GM21528 (cell line): Measurements from ENCODE around the gene TEX264.
"Not testable (repeated sequence)": the region's sequence is repeated elsewhere in the genome, so short reads cannot be mapped to it uniquely, and the experiment has no call there.

Experiments
- ATAC-seq: cut with Tn5 transposase; IDR thresholded peaks from one replicate; pipeline ENCODE4 v1.9.1; 2021; ENCODE audit warnings: mild to moderate bottlenecking, moderate library complexity; ENCODE audit not compliant: unreplicated experiment, low FRiP score

TEX264 gene

GRCh38 chr3:51670823-51671733 lies at the start of gene TEX264:
TEX264 (plus strand) TSS chr3:51671252; CDS start chr3:51674305, 3,053 bp downstream.
- peak; percentile 76 for ATAC-seq

DNA sequence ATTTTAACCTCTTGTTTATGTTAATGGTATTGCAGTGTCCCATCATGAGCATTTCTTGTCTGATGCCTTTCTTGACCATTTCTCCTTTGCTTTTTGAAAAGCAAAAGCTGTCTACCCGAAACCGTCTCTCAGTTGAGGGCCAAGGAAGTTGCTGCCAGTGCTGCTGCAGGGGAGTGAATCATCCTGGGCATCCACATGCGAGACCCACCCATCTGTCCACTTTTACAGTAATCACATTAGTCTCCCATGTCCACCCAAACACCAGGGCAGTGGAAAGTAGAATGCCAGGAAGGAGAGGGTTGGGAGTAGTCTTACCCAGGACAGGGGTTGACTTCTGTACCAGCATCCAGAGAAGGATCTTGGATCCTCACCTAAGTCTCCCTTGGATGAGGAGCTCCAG lies 48.6 kb upstream of the TEX264 start:
- no peak for ATAC-seq

- ATAC-seq = no peak
Observed at GRCh38 chr3:51622868-51623267, 48.2 kb upstream of the TEX264 start.

DNA sequence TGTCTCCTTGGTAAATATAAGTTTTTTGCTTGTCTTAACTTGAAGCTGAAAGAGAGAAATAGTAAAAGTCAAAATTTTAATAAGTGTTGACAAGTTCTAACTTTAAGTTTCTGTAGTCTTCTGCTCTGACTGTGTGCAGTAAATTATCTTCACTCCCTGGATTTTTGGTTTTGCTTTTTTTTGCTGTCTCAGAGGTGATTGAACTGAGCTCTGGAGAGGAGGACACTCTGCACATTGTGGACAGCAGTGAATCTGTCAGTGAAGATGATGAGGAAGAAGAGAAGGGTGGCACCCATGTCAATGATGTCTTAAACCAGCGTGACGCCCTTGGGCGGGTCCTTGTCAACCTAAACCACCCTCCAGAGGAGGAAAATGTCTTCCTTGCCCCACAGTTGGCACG lies 40.5 kb upstream of the TEX264 start:
- ATAC-seq = no peak

- ATAC-seq = no peak
Observed at GRCh38 chr3:51637144-51637940, 33.7 kb upstream of the TEX264 start.

DNA sequence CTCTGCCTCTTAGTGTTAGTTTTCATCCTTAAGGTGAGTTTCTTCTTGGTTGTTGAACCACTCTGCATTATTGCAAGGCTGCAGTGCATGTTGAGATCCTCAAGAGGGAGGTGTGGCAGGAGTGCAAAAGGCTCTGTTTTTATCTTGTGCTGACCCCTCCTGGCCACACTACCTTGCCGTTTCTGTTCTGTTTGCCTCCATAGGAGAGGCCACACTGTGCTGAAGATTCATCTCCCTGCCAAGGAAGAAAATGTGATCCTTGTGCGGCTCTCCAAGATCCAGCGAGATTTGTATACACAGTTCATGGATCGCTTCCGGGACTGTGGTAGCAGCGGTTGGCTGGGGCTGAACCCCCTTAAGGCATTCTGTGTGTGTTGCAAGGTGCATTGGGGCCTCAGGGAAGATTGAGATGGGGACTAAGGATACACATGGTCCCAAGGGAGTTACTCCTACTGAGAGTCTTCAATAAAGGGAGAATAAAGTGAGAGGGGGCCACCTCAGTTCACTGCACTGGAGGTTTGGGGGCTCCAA lies 33.0 kb upstream of the TEX264 start:
- ATAC-seq = no peak

DNA sequence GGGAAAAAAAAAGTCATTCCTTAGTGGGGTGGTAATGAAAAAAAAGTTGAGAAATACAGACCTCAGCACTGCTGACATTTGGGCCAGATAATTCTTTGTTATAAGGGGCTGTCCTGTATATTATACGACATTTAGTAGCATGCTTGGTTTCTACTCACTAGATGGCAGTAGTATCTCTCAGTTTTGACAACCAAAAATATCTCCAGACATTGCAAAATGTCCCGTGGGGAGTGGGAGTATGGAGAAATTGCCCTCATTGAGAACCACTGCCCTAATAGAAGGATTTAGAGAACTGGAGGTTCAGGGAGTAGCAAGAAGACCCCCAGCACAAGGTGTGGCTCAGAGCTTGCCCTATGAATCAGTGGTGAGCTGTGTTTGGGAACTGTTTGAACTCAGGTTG lies 28.6 kb upstream of the TEX264 start:
- ATAC-seq = no peak

- ATAC-seq = no peak
Observed at GRCh38 chr3:51646091-51646490, 25.0 kb upstream of the TEX264 start.

DNA sequence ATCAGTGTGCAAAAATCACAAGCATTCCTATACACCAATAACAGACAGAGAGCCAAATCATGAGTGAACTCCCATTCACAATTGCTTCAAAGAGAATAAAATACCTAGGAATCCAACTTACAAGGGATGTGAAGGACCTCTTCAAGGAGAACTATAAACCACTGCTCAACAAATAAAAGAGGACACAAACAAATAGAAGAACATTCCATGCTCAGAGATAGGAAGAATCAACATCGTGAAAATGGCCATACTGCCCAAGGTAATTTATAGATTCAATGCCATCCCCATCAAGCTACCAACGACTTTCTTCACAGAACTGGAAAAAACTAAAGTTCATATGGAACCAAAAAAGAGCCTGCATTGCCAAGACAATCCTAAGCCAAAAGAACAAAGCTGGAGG lies 18.9 kb upstream of the TEX264 start:
- ATAC-seq = not testable (repeated sequence)

DNA sequence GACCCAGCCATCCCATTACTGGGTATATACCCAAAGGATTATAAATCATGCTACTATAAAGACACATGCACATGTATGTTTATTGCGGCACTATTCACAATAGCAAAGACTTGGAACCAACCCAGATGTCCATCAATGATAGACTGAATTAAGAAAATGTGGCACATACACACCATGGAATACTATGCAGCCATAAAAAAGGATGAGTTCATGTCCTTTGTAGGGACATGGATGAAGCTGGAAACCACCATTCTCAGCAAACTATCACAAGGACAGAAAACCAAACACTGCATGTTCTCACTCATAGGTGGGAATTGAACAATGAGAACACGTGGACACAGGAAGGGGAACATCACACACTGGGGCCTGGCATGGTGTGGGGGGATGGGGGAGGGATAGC lies 17.6 kb upstream of the TEX264 start:
- ATAC-seq = not testable (repeated sequence)

DNA sequence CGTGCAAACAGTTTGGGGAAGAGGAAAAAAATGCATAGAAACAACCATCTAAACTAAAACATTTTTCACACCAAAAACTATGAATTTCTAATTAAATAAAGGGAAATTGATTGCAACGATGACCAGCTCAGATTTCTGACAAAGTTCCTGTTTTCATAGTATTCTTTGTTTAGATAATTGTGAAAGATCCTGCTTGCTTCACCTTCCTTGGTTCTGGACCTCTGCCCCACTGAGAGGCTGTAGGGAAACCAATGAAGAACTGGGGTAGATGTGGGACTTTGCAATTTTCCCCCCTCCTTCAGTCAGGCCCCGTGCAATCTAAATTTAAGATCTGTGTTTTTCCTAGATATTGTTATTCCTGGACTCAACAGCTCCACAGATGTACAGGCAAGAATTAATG lies 13.8 kb upstream of the TEX264 start:
- no peak for ATAC-seq

DNA sequence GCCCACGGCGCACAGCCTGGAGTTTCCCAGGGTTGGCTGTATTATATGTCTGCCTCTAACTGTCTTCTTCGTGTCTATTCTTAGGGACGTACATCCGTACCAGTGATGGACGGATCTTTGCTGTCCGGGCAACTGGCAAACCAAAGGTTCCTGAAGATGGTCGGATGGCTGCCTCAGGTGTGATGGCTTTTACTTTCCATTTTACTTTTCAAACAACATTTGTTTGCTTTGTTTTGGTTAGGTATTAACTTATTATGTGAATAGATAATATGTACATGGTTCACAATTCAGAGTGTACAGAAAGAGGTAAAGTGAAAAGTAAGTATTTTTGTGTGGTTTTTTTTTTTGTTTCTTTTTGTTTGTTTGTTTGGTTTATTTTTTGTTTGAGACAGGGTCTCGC lies 11.1 kb upstream of the TEX264 start:
- ATAC-seq = no peak

GRCh38 chr3:51662456-51662855 lies 8.6 kb upstream of the TEX264 start:
- no peak for ATAC-seq

DNA sequence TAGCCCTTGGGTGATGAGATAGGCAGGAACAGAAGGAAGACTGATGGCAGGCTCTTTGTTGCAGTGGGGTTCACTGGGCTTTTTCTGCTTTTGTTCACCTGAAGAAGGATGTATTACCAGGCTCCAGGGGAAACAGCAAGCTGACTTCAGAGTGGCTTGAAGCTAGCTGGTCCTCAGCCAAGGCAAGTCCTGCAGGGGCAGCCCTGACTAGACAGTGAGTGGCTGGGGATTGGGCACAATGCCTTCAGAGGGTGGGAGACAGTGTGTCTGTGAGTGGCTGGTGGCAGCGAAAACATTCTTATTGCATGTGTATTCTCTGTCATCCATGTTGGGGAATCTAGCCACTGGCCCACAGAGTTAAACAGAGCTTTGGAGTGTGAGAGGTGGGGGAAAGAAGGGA lies 2.3 kb upstream of the TEX264 start:
- ATAC-seq = no peak

DNA sequence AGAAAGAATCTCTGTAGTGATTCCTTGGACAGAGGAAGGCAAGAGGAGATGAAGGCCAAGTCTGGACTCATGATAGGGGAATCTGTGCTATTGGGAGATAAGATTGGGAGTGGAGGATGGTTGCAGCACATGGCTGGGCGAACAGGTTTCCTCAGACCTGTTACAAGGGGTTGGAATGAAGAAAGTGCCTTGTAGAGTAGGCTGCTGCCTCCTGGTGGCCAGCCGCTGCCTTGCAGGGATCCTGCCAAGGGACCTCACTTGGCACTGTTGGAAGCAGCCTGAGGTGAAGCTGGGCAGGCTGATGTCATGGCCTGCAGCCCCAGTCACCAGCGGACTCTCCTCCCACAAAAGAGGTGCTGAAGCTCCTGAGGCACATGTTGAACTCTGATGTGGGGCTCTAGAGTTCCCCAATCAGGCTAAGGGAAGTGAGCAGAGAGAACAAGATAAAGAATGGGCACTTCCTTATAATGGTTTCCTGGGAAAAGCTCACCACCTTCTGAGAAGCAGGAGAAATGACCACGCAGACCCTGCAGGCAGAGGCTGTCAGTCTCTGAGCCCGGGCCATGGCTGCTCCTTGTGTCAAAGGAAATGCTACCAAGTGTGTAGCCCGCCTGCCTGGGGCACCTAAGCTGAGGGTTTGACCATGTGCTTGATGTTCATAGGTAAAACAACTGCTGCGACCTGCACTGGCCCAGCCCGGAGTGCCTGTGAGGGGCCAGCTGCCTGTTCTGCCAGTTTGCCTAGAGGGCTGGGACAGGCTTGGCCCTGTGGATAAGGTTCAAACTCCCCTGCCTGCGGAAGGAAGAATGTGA lies 1.6 kb upstream of the TEX264 start:
- ATAC-seq = no peak

GRCh38 chr3:51670053-51670822 lies 814 bp upstream of the TEX264 start:
- no peak for ATAC-seq

DNA sequence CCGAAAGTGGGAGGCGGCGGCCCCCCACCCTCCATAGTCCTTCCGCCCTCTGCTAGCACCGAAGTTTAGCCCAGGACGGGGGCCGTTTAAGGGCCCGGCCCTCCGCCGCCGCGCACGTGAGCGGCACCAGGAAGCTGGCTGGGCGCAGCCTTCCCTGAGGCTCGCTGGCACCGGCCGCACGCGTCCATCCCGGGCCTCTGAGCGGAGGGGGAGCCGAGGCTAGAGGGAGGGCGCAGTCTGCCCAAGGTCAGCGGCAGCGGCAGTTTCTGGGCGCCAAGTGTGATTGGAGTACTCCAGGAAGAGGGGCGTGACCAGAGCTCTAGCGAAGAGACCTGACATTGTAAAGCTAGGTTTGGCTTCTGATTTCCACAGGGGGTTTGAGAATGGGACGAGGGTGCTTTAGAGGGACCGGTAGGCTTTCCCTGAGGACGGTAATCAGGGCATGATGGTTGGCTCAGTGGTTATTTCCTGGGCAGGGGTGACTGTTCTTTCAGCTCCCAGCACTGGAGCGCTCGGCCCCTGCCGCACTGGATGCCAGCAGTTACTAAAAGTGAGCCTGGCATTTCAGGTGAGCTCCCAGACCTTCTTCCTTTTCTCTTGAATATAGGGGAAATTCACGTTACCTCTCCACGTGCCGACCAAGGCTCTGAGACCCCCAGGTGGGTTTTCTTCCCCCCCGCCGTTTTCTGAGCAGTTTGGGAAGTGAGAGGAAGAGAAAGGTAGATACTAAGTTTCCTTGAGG lies 853 bp downstream of the TEX264 start:
- ATAC-seq = peak; percentile 50

DNA sequence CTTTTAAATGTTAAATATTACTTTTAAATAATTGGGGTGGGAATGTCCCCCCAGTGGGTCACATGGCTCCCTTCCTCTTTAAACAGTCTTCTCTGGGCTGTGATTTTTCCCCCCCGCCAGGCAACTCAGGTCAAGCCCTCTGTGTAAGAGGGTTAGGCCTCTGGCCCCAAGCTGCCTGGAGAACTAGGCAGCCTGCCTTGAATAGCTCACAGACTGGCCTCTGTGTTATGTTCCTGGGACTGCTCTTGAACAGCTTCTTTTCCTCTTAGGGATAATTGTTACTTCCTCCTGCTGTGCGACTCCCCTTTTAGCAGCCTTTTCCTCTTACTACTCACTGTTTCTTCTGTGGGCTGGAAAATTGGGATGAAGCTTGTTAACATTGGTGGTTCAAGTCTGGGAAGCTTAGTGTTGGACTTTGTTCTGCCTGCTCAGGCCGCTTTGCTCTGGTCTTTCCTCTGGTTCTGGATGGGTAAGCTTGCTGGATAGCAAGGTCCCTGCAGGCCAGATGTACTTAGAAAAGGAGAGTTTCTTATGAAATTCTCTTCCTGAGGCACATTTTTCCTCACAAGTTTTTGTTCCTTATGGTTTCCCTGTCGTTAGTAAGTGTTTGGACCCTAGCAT lies 2.2 kb downstream of the TEX264 start:
- no peak for ATAC-seq
